Liver (tissue), 9 donors: ENCODE data around the gene IBA57. TPM values are rescaled to one million over a fixed set of nuclear protein-coding genes. Genes with fewer than 3 reads are reported as not detected.

Experiments used
- DNase-seq: peaks from one replicate; pipeline ENCODE4 v3.0.0-alpha.2; 2017; ENCODE audit warnings: low spot score
- H3K27ac ChIP-seq, 2 donors: one replicate each; pipeline ENCODE4 v1.7.0; 2013; ENCODE audit warnings: inconsistent platforms in 2 of 2, low read length in 2 of 2, control low read depth in 1 of 2, low read depth in 1 of 2, mild to moderate bottlenecking in 1 of 2
- H3K27me3 ChIP-seq, 4 donors: one replicate each; pipeline versions ENCODE4 v1.6.1 to v1.7.0; 2013; ENCODE audit warnings: low read length in 3 of 4, inconsistent platforms in 1 of 4, mild to moderate bottlenecking in 1 of 4, moderate library complexity in 1 of 4; ENCODE audit not compliant: control insufficient read depth in 4 of 4, insufficient read depth in 4 of 4
- H3K36me3 ChIP-seq, 4 donors: one replicate each; pipeline versions ENCODE4 v1.6.1 to v1.7.0; 2013; ENCODE audit warnings: low read length in 3 of 4, mild to moderate bottlenecking in 3 of 4, low read depth in 1 of 4, moderate library complexity in 1 of 4; ENCODE audit not compliant: control insufficient read depth in 4 of 4, insufficient read depth in 3 of 4
- H3K4me1 ChIP-seq, 4 donors: one replicate each; pipeline versions ENCODE4 v1.6.1 to v1.7.0; 2013; ENCODE audit warnings: low read length in 3 of 4, mild to moderate bottlenecking in 3 of 4, moderate library complexity in 1 of 4; ENCODE audit not compliant: control insufficient read depth in 4 of 4, insufficient read depth in 4 of 4
- H3K4me3 ChIP-seq, 3 donors: one replicate each; pipeline versions ENCODE4 v1.6.1 to v1.7.0; 2013; ENCODE audit warnings: low read length in 3 of 3, control low read depth in 1 of 3, low read depth in 1 of 3, mild to moderate bottlenecking in 1 of 3
- H3K9ac ChIP-seq, 2 donors: one replicate each; pipeline ENCODE4 v1.7.0; 2013; ENCODE audit warnings: low read length in 2 of 2, mild to moderate bottlenecking in 2 of 2, moderate library complexity in 2 of 2, control low read depth in 1 of 2, low read depth in 1 of 2
- H3K9me3 ChIP-seq, 4 donors: one replicate each; pipeline versions ENCODE4 v1.6.1 to v1.7.0; 2013; ENCODE audit warnings: low read length in 3 of 4; ENCODE audit not compliant: control insufficient read depth in 4 of 4
- ATF3 ChIP-seq: IDR thresholded peaks from 2 replicates; pipeline ENCODE4 v1.6.1; 2016; ENCODE audit warnings: antibody characterized with exemption
- CTCF ChIP-seq: fragments of 150-350 bp; IDR thresholded peaks from 2 replicates; pipeline ENCODE4 v1.5.1; 2017; ENCODE audit warnings: improper control_type of control experiment, low read depth, low read length; ENCODE audit not compliant: missing input control
- EGR1 ChIP-seq, 2 donors: IDR thresholded peaks; 2 replicates each; pipeline ENCODE4 v1.6.1; 2016 to 2018; ENCODE audit warnings: antibody characterized with exemption in 2 of 2, low read depth in 2 of 2
- FOXA1 ChIP-seq: IDR thresholded peaks from 2 replicates; pipeline ENCODE4 v1.6.1; 2016; ENCODE audit warnings: antibody characterized with exemption
- FOXA2 ChIP-seq: IDR thresholded peaks from 2 replicates; pipeline ENCODE4 v1.6.1; 2016; ENCODE audit warnings: antibody characterized with exemption
- GABPA ChIP-seq, 2 donors: IDR thresholded peaks in 1 of 2; conservative IDR thresholded peaks in 1 of 2; 2 replicates each; pipeline ENCODE4 v1.6.1; 2016; ENCODE audit warnings: antibody characterized with exemption in 2 of 2, mild to moderate bottlenecking in 1 of 2, moderate library complexity in 1 of 2
- HNF4A ChIP-seq, 2 donors: conservative IDR thresholded peaks; 2 replicates each; pipeline ENCODE4 v1.6.1; 2016; ENCODE audit warnings: antibody characterized with exemption in 2 of 2, mild to moderate bottlenecking in 2 of 2
- HNF4G ChIP-seq: IDR thresholded peaks from 2 replicates; pipeline ENCODE4 v1.6.1; 2016; ENCODE audit warnings: antibody characterized with exemption
- JUND ChIP-seq, 2 donors: IDR thresholded peaks; 2 replicates each; pipeline ENCODE4 v1.6.1; 2016; ENCODE audit warnings: antibody characterized with exemption in 2 of 2
- MAX ChIP-seq: IDR thresholded peaks from 2 replicates; pipeline ENCODE4 v1.6.1; 2016; ENCODE audit warnings: antibody characterized with exemption
- NR2F2 ChIP-seq: IDR thresholded peaks from 2 replicates; pipeline ENCODE4 v1.6.1; 2016; ENCODE audit warnings: antibody characterized with exemption
- RAD21 ChIP-seq, 2 donors: IDR thresholded peaks; 2 replicates each; pipeline ENCODE4 v1.6.1; 2016; ENCODE audit warnings: antibody characterized with exemption in 2 of 2, mild to moderate bottlenecking in 2 of 2
- REST ChIP-seq: IDR thresholded peaks from 2 replicates; pipeline ENCODE4 v1.6.1; 2016; ENCODE audit warnings: antibody characterized with exemption, mild to moderate bottlenecking
- RXRA ChIP-seq, 2 donors: IDR thresholded peaks; 2 replicates each; pipeline ENCODE4 v1.6.1; 2017 to 2018; ENCODE audit warnings: antibody characterized with exemption in 2 of 2, mild to moderate bottlenecking in 1 of 2
- SP1 ChIP-seq: IDR thresholded peaks from 2 replicates; pipeline ENCODE4 v1.6.1; 2018; ENCODE audit warnings: antibody characterized with exemption, mild to moderate bottlenecking
- TAF1 ChIP-seq: conservative IDR thresholded peaks from 2 replicates; pipeline ENCODE4 v1.6.1; 2016; ENCODE audit warnings: antibody characterized with exemption, mild to moderate bottlenecking
- YY1 ChIP-seq: IDR thresholded peaks from 2 replicates; pipeline ENCODE4 v1.6.1; 2016; ENCODE audit warnings: antibody characterized with exemption, mild to moderate bottlenecking
- ZBTB33 ChIP-seq: IDR thresholded peaks from 2 replicates; pipeline ENCODE4 v1.6.1; 2016; ENCODE audit warnings: antibody characterized with exemption
- WGBS: extraction: QIAGEN DNeasy Blood & Tissue Kit; methylation state at CpG from one replicate; pipeline ENCODE4 v1.1.7; 2013; 5-methylcytosine and 5-hydroxymethylcytosine counted together
- polyA plus RNA-seq, 2 donors: library from polyadenylated mRNA; stranded (reverse) in 1 of 2; unstranded in 1 of 2; fragments of 200-250 nt in 1 of 2; fragments of >200 nt in 1 of 2; fragmentation: Nextera tagmentation in 1 of 2; extraction: Ambion mirVana in 1 of 2; gene quantifications; one replicate each; pipeline versions ENCODE4 v1.2.1 to v1.2.3, GENCODE V29; 2013 to 2015
- total RNA-seq, 2 donors: library from RNA; depleted of rRNA; stranded (reverse); fragments of >200 nt; gene quantifications; one replicate each; pipeline ENCODE4 v1.2.3, GENCODE V29; 2014
- donor health status: healthy.
- donor health status: healthy.
- donor health status: healthy.
- donor health status: healthy.
- donor health status: healthy.

Gene IBA57
- total and polyA plus RNA-seq, 4 donors: 1.6 to 12.0 (median 8.4) TPM

- peaks cover 0 to 24% (median 10%) of the 10 kb centered on the region in 4 donors for H3K36me3 ChIP-seq
- no peaks in the 10 kb centered on the region for H3K9me3 ChIP-seq
- DNase-seq: no peak
- peaks cover 5 to 11% (median 5%) of the 10 kb centered on the region in 4 donors for H3K4me1 ChIP-seq
- H3K27ac ChIP-seq: no peak overlapping the region
- no peak overlapping the region for H3K4me3 ChIP-seq
- no peak overlapping the region for H3K9ac ChIP-seq
- TF ChIP-seq FOXA2 (no peak), ATF3 (no peak), HNF4A (conservative IDR thresholded peaks at IDR 0.05) (no peak), RXRA (IDR thresholded peaks at IDR 0.05) (no peak), REST (no peak), EGR1 (IDR thresholded peaks at IDR 0.05; ENCODE audit: low read depth in 2 of 2) (no peak), SP1 (no peak), YY1 (no peak), ZBTB33 (no peak), FOXA1 (no peak), HNF4G (no peak), MAX (no peak), GABPA (IDR thresholded peaks at IDR 0.05 in 1 of 2, conservative IDR thresholded peaks at IDR 0.05 in 1 of 2) (no peak), RAD21 (IDR thresholded peaks at IDR 0.05) (no peak), NR2F2 (no peak), TAF1 (no peak), JUND (IDR thresholded peaks at IDR 0.05) (no peak)
- 94% methylated on average over 4 of the region's 4 CpGs for WGBS
- H3K27me3 ChIP-seq: no peaks in the 10 kb centered on the region
Measured at GRCh38 chr1:228147768-228148167, 17.8 kb upstream of the IBA57 start.

- peaks cover 0 to 24% (median 10%) of the 10 kb centered on the region in 4 donors for H3K36me3 ChIP-seq
- DNase-seq: no peak
- peaks cover 0 to 5% (median 2%) of the 10 kb centered on the region in 4 donors for H3K4me1 ChIP-seq
- H3K4me3 ChIP-seq: no peak overlapping the region
- no peak overlapping the region for H3K9ac ChIP-seq
- no peaks in the 10 kb centered on the region for H3K9me3 ChIP-seq
- WGBS: 79% methylated on average over 18 of the region's 18 CpGs
- H3K27ac ChIP-seq: peak overlapping the region in 1 of 2 donors; percentile 34
- H3K27me3 ChIP-seq: no peaks in the 10 kb centered on the region
- TF ChIP-seq EGR1 (IDR thresholded peaks at IDR 0.05; ENCODE audit: low read depth in 2 of 2) (no peak), FOXA2 (no peak), CTCF (no peak), ATF3 (no peak), TAF1 (no peak), RAD21 (IDR thresholded peaks at IDR 0.05) (no peak), REST (no peak), HNF4G (no peak), GABPA (IDR thresholded peaks at IDR 0.05 in 1 of 2, conservative IDR thresholded peaks at IDR 0.05 in 1 of 2) (no peak), RXRA (IDR thresholded peaks at IDR 0.05) (no peak)
Measured at GRCh38 chr1:228148196-228148861, 17.3 kb upstream of the IBA57 start.
